ENCODE results near the gene ECSCR.
"Not testable (repeated sequence)": the region's sequence is repeated elsewhere in the genome, so short reads cannot be mapped to it uniquely, and the experiment has no call there.

Gene ECSCR

DNA sequence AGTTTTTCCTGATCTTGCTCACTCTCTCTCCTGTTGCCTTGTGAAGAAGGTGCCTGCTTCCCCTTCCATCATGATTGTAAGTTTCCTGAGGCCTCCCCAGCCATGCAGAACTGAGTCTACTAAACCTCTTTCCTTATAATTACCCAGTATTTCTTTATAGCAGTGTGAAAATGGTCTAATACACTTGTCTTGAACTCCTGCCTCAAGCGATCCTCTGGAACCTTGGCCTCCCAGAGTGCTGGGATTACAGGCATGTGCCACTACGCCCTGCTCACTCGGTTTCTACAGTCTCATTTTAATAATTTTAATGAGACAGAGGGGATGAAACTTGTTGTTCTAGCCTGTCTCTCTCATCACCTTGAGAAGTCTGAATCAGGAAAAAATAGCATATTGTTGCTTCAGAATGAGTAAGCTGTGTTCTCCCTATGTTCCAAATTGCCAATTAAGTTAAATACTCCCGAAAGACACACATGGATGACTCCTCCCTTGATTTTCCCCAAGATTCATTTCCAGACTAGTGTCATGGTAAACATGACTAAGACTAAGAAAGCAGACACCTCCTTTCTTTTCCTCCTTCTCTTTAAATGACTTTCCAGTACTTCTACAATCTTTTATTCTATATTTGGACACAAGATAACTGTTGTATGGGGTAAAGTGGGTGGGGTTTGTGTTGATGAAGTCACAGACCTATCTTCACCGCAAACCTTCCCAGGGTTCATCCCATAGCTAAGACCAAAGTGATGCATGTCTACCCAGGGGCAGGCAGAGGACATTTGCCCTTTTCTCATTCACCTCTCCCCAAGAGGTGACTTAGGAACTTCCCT lies 15.4 kb downstream of the ECSCR start:
- no peak for DNase-seq (ENCODE audit: low read depth in 2 of 2)

- DNase-seq (ENCODE audit: low read depth in 2 of 2) = no peak
Measured at GRCh38 chr5:139445325-139446170, 17.0 kb downstream of the ECSCR start.

DNA sequence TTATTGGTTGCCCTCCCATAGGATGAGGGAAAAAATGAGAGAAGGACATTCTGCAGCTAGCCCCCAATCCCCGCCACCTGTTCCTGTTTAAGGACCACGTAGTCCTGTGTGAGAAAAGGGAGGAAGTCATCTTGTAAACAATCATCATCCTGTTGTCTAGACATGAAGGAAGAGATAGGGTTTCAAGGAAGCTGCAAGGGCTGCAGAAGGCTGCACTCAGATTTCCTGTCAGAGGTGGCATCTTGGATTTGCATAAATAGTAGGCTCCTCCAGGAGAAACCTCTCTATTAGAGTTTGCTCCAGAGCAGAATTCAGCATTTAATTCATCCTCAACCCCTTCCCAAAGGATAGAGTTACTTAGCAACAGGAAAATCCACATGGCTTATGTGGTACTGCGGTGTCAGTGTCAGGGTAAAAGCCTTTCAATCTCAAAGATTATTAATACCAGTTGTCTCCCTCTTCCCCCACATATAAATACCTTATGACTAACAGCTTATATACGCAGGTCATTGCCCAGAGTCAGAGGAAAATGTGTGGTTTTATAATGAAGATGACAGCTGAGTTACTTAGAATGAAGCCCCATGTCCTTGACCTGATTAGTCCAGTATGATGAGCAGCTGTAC lies 18.6 kb downstream of the ECSCR start:
- DNase-seq (ENCODE audit: low read depth in 2 of 2) = no peak

- DNase-seq (ENCODE audit: low read depth in 2 of 2) = not testable (repeated sequence)
Measured at GRCh38 chr5:139440416-139440815, 22.1 kb downstream of the ECSCR start.

DNA sequence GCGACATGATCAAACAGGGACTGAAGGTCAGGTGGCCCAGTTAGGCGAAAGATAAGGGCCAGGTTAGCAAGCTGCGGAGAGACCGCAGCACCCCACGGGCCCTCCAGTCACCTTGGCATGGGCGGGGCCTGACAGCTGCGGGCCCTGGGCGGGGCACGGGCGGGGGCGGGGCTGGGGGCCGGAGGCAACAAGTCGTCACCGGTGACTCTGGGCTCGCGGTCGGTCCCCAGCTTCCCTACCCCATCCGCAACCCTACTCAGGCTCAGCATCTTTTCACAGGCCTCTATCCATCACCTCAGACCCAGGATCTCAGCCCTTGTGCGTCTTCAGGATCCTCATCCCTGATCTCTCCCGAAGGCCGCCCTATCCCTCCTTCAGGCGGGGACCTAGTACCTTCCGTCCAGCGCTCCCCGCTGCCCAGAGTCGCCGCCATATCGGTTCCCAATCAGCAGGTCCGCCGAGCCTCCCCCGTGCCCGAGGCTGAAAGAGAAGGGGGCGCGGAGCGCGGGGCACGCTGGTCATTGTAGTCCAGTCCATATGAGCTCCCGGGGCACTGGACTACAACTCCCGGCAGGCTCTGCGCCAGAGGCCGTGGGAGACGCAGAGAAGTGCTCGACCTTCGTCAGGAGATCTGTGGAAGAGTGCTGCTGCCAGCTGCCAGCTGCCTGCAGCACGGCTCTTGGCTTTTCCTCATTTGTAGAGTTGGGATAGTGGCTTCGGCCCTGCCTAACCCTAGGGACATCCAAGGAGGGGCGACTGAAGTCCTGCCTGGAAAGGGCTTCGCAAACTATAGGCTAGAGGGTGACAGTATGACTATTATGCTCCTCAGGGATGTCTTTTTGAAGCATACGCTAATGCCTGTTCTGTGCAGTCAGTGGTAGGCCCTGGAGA lies 23.3 kb downstream of the ECSCR start, which contains the start of gene DNAJC18:
Gene DNAJC18, minus strand, starts transcription at position 513 of the 891 bp plus-strand sequence. Its CDS starts 80 bp downstream, at position 433.
- peak; percentile 80 to 91 for DNase-seq (ENCODE audit: low read depth in 2 of 2)

- DNase-seq (ENCODE audit: low read depth in 2 of 2) = no peak
Measured at GRCh38 chr5:139438707-139439012, 23.9 kb downstream of the ECSCR start.

DNA sequence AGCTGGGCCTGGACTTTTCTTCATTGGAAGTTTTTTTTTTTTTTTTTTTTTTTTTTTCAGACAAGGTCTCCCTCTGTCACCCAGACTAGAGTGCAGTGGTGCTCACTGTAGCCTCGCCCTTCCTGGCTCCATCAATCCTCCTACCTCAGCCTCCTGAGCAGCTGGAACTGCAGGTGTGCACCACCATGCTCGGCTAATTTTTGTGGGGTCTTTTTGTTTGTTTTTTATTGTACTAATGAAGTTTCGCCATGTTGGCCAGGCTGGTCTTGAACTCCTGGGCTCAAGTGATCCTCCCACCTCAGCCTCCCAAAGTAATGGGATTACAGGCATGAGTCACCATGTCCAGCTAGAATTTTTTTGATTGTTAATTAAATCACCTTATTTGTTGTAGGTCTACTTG lies 26.9 kb downstream of the ECSCR start:
- no peak for DNase-seq (ENCODE audit: low read depth in 2 of 2)

DNA sequence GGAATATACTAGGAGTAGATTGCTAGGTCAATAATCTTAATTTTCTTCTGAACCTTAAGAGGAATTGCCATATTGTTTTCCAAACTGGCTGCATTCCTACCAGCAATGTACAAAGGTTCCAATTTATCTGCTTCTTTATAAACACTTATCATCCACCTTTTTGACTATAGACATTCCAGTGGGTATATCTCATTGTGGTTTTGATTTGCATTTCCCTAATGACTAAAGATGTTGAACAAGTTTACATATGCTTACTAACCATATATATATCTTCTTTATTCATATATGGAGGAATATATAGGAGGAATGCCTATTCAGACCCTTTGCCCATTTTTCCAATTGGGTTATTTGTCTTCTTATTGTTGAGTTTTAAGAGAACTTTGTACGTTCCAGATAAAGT lies 30.8 kb downstream of the ECSCR start:
- no peak for DNase-seq (ENCODE audit: low read depth in 2 of 2)

GRCh38 chr5:139430015-139430414 lies 32.5 kb downstream of the ECSCR start:
- no peak for DNase-seq (ENCODE audit: low read depth in 2 of 2)

- DNase-seq (ENCODE audit: low read depth in 2 of 2) = no peak
Measured at GRCh38 chr5:139426203-139426885, 36.2 kb downstream of the ECSCR start.

DNA sequence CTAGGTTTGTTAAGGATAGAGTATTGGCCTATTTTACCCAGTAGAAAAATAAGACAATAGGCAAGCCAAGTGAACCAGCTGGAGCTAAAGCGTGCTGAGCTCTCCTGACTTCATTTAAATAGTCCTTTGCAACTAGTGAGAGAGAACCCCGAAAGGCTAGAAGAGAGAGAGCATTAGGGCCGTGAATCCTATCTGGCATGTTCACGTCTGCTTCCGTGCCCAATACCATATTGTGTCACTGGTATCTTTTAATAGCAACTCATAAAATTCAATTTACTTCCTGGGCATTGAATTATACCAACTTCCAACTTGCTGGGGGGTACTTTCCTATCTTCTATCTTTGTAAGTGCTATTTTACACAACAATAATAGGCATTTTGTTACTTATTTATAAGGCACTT lies 37.0 kb downstream of the ECSCR start:
- DNase-seq (ENCODE audit: low read depth in 2 of 2) = no peak

GRCh38 chr5:139422307-139422893 lies 40.1 kb downstream of the ECSCR start:
- DNase-seq (ENCODE audit: low read depth in 2 of 2) = peak in 1 of 2 donors; percentile 38

GRCh38 chr5:139419226-139420192 lies 43.0 kb downstream of the ECSCR start:
- no peak for DNase-seq (ENCODE audit: low read depth in 2 of 2)

- no peak for DNase-seq (ENCODE audit: low read depth in 2 of 2)
Measured at GRCh38 chr5:139418793-139419192, 43.8 kb downstream of the ECSCR start.

DNA sequence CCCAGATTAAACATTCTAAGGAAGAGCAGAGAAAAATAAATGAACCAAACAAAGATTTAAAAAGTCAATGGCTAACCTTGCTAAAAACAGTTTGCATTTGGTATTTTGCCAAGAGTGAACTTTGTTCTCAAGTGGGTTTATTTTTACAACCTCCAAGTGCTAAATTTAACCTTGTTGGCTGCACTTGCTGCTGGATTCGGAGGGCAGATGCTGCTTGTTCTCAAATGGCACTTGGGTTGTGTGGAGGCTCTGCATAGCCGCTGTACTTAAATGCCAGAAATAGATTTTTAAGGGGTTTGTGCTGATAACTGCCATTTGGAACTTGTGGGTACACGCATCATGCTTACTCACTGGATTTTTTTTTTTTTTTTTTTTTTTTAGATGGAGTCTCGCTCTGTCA lies 45.3 kb downstream of the ECSCR start:
- DNase-seq (ENCODE audit: low read depth in 2 of 2) = no peak

- no peak for DNase-seq (ENCODE audit: low read depth in 2 of 2)
Measured at GRCh38 chr5:139416651-139417050, 45.9 kb downstream of the ECSCR start.

- DNase-seq (ENCODE audit: low read depth in 2 of 2) = no peak
Measured at GRCh38 chr5:139415869-139416268, 46.7 kb downstream of the ECSCR start.

DNA sequence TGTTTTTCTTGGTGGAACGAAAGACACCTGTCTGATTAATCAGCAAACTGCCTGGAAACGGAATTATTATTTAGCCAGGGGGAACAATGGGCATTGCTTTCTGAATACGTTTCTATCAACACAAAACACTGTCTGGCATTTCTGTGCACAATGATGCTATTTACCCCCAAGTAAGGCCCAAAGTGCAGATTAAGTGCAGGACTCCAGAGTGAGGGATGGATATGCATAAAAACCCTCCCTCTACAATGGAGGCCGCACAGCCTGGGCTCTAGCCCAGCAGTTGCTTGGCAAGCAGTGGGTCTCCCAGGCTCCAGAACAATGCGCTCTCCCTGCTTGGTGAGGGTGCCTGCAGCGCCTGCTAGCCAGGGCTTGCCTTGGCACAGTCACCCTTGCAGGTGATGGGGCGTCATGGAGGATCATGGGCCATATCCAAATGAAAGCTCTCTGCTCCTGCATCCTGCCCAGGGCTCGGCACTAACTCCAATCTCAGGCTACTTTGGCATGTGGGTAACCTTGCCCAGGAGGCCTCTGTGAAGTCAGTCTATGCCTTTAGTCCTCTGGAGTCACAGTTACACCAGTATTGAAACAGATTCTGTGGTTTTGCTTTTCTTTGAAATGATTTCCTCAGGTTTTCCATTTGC lies 47.2 kb downstream of the ECSCR start:
- no peak for DNase-seq (ENCODE audit: low read depth in 2 of 2)

Measured in activated CD4-positive, alpha-beta T cell treated with anti-CD3 and anti-CD28 coated beads for 24 hours (primary cell).